Glutamatergic neuron (in vitro differentiated cells): ENCODE measurements around the gene IFT81. TPM values are rescaled to one million over a fixed set of nuclear protein-coding genes. Genes with fewer than 3 reads are reported as not detected.

Source experiments
- DNase-seq: peaks from one replicate; pipeline ENCODE4 v3.0.0; 2022
- H3K27ac Mint-ChIP-seq: one replicate; pipeline ENCODE4 v1.8.0; 2020; ENCODE audit warnings: mild to moderate bottlenecking, mixed read lengths, inconsistent platforms; ENCODE audit not compliant: unreplicated experiment
- H3K27me3 Mint-ChIP-seq: one replicate; pipeline ENCODE4 v1.8.0; 2020; ENCODE audit warnings: mild to moderate bottlenecking, moderate library complexity, mixed read lengths, inconsistent platforms; ENCODE audit not compliant: unreplicated experiment
- H3K36me3 Mint-ChIP-seq: one replicate; pipeline ENCODE4 v1.8.0; 2020; ENCODE audit warnings: mild to moderate bottlenecking, mixed read lengths, inconsistent platforms; ENCODE audit not compliant: unreplicated experiment
- H3K4me1 Mint-ChIP-seq: one replicate; pipeline ENCODE4 v1.8.0; 2020; ENCODE audit warnings: mild to moderate bottlenecking, low read depth, mixed read lengths, inconsistent platforms; ENCODE audit not compliant: unreplicated experiment
- H3K4me3 Mint-ChIP-seq: one replicate; pipeline ENCODE4 v1.8.0; 2020; ENCODE audit warnings: mild to moderate bottlenecking, mixed read lengths, inconsistent platforms; ENCODE audit not compliant: unreplicated experiment
- H3K9me3 Mint-ChIP-seq: one replicate; pipeline ENCODE4 v1.8.0; 2020; ENCODE audit warnings: mild to moderate bottlenecking, moderate library complexity, mixed read lengths, inconsistent platforms; ENCODE audit not compliant: unreplicated experiment
- CTCF ChIP-seq: fragments of 200-600 bp; sonication (generic); IDR thresholded peaks from one replicate; pipeline ENCODE4 v1.5.0; 2021; ENCODE audit not compliant: partially characterized antibody, unreplicated experiment
- total RNA-seq: library from RNA; stranded (reverse); fragmentation: NEBNext Ultra II Directional; extraction: Animal tissue kit (Norgen Biotek cat#: 25700); gene quantifications from one replicate; pipeline ENCODE4 v1.2.1, GENCODE V29; 2021; ENCODE audit not compliant: unreplicated experiment

Gene IFT81
- total RNA-seq, 1 donor from 2014 or later = 27.6 TPM

- no peak for DNase-seq
- Mint-ChIP-seq H3K4me1 (no peaks in the 10 kb centered on the region), H3K27me3 (peaks cover 3% of the 10 kb centered on the region), H3K4me3 (no peak overlapping the region), H3K9me3 (no peaks in the 10 kb centered on the region), H3K36me3 (no peaks in the 10 kb centered on the region), H3K27ac (no peak overlapping the region)
- TF ChIP-seq CTCF = no peak
Observed at GRCh38 chr12:110091136-110091711, 32.9 kb upstream of the IFT81 start.

- no peaks in the 10 kb centered on the region for H3K36me3 Mint-ChIP-seq
- H3K9me3 Mint-ChIP-seq = no peaks in the 10 kb centered on the region
- TF ChIP-seq CTCF = no peak
- no peaks in the 10 kb centered on the region for H3K27me3 Mint-ChIP-seq
- no peak overlapping the region for H3K27ac Mint-ChIP-seq
- no peak overlapping the region for H3K4me3 Mint-ChIP-seq
- no peaks in the 10 kb centered on the region for H3K4me1 Mint-ChIP-seq
- no peak for DNase-seq
Observed at GRCh38 chr12:110093631-110094311, 30.4 kb upstream of the IFT81 start.

- DNase-seq = peak; percentile 77
- H3K27me3 Mint-ChIP-seq = no peaks in the 10 kb centered on the region
- H3K4me1 Mint-ChIP-seq = no peaks in the 10 kb centered on the region
- no peak overlapping the region for H3K27ac Mint-ChIP-seq
- no peaks in the 10 kb centered on the region for H3K36me3 Mint-ChIP-seq
- peaks cover 3% of the 10 kb centered on the region for H3K9me3 Mint-ChIP-seq
- H3K4me3 Mint-ChIP-seq = no peak overlapping the region
- TF ChIP-seq CTCF = peak; percentile 95
Observed at GRCh38 chr12:110100315-110100970, 23.7 kb upstream of the IFT81 start.

- Mint-ChIP-seq H3K36me3 (no peaks in the 10 kb centered on the region), H3K4me1 (no peaks in the 10 kb centered on the region), H3K4me3 (peak overlapping the region; percentile 16), H3K9me3 (peaks cover 6% of the 10 kb centered on the region), H3K27ac (no peak overlapping the region), H3K27me3 (no peaks in the 10 kb centered on the region)
- peak; percentile 57 for TF ChIP-seq CTCF
- DNase-seq = peak; percentile 76
Observed at GRCh38 chr12:110102255-110102654, 21.9 kb upstream of the IFT81 start.
